22Rv1 (cell line): ENCODE data around the gene LMNTD1.

ENCODE experiments used
- H3K27ac ChIP-seq: fragments of 450-650 bp; 2 replicates; pipeline ENCODE4 v1.5.1; 2017
- ZFX ChIP-seq: fragments of 450-650 bp; IDR thresholded peaks from 2 replicates; pipeline ENCODE4 v1.6.1; 2017; ENCODE audit warnings: antibody characterized with exemption, borderline replicate concordance
- TF ChIP-seq, protein P1 (sequence below): fragments of 450-650 bp; IDR thresholded peaks from 2 replicates; pipeline ENCODE4 v1.5.1; 2017; ENCODE audit warnings: mild to moderate bottlenecking

Gene LMNTD1

GRCh38 chr12:25502118-25502517 is 51.0 kb downstream of the LMNTD1 start:
- no peak overlapping the region for H3K27ac ChIP-seq
- TF ChIP-seq, protein P1, sequence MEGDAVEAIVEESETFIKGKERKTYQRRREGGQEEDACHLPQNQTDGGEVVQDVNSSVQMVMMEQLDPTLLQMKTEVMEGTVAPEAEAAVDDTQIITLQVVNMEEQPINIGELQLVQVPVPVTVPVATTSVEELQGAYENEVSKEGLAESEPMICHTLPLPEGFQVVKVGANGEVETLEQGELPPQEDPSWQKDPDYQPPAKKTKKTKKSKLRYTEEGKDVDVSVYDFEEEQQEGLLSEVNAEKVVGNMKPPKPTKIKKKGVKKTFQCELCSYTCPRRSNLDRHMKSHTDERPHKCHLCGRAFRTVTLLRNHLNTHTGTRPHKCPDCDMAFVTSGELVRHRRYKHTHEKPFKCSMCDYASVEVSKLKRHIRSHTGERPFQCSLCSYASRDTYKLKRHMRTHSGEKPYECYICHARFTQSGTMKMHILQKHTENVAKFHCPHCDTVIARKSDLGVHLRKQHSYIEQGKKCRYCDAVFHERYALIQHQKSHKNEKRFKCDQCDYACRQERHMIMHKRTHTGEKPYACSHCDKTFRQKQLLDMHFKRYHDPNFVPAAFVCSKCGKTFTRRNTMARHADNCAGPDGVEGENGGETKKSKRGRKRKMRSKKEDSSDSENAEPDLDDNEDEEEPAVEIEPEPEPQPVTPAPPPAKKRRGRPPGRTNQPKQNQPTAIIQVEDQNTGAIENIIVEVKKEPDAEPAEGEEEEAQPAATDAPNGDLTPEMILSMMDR: no peak
- TF ChIP-seq ZFX: no peak

DNA sequence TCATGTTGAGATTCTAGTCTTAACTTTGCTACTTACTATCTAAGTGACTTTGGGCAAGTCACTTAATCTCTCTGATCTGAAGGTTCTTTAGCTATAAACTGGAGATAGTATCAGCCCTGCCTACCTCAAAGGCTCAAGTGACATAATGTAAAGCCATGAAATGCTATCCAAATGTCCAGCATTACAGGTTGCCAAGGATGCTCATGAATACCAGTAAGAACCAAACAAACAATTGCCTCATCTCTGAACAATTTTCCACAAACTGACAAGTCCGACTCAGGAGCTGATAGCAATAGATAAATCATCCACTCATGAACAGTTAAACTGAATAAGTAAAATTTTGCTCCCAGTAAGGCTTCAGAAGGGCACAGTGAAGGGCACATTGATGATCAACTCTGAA is 51.5 kb downstream of the LMNTD1 start:
- no peak for TF ChIP-seq ZFX
- TF ChIP-seq, protein P1: no peak
- H3K27ac ChIP-seq: no peak overlapping the region

DNA sequence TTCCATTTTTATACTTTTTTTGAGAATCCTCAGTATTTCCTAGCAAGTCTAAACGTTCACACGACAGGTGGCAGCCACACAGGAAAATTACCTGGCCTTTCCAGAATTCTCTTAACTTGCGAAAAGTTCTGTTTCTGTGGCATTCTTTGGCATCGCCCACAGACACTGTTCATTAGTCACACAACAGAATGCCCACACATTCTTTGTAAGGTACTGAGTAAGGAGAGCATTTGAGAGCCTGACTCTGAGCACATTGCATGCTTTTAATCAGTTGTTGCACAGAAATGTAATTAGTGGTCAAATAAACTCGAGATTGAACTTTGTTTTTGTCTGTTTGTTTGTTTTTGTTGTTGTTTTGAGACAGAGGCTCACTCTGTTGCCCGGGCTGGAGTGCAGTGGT is 52.4 kb downstream of the LMNTD1 start:
- H3K27ac ChIP-seq: no peak overlapping the region
- TF ChIP-seq ZFX: no peak
- TF ChIP-seq, protein P1: no peak

DNA sequence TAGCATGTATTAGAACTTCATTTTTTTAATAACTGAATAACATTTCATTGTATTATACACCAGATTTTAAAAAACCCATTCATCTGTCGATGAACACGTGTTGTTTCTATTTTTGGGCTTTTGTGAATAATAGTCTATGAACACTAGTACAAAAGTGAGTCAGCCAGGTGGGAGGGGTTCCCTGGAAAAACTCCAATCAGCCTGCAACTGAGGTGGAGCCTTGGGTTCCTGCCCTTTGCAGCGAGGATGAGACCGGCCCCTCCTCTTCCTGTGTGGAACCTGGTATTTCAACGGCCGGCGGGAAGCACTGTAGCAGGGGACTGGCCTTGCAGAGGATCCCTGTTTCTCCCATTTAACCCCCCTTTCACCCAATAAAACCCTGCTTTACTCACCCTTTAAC is 56.1 kb downstream of the LMNTD1 start:
- H3K27ac ChIP-seq: no peak overlapping the region
- TF ChIP-seq ZFX: no peak
- TF ChIP-seq, protein P1: no peak

- H3K27ac ChIP-seq: no peak overlapping the region
- TF ChIP-seq ZFX: no peak
- TF ChIP-seq, protein P1: no peak
Measured at GRCh38 chr12:25496098-25496587, 56.9 kb downstream of the LMNTD1 start.

DNA sequence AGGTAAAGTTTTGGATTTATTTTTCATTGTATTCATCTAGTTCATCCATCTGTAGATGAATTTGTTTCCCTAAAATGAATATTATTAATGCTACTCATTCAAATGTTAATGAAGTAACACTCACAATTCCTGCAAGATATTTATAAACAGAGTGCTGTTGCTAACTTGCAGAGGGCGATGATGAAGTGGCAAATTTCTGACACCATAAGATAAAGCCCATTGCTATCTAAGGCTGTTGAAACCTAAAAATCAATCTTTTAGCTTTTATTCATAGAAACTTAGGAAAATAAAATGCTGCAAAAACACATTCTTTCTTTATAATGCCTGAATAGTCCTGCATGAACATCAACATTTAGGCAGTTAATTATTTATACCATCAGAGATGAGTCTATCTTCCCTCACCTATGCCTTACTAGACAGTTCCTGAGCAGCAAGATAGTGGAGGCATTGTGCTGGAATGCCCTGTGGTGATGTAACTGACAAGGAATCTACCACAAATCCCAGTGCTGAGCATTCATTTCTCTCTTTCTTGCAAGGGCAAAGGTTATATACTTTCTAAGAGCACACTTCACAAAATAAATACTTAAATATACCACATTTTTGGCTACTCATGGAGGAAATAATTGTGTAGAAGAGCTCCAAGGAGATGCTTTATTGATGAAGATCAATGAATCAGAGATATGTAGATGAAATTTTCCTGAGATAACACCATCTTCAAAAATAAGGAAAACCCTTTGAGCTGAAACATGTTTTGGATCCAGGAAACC is 57.6 kb downstream of the LMNTD1 start:
- no peak overlapping the region for H3K27ac ChIP-seq
- TF ChIP-seq ZFX: no peak
- TF ChIP-seq, protein P1: no peak

DNA sequence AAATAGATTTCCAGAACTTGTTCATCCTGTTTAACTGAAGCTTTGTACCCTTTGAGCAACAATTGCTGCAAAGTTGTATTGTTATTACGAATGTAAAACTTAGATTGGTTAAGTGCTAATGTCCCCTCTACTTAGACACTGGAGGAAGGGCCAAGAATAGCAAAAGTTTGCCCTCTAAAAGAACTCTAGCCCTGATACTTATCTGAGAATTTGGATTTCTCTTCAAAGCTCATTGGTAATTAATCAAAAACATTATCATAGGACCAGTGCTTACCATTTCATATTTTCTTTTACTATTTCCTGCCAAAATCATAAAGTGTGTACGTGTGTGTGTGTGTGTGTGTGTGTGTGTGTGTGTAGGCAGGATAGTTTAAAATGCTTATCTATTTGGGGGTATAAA is 58.2 kb downstream of the LMNTD1 start:
- H3K27ac ChIP-seq: no peak overlapping the region
- TF ChIP-seq, protein P1: no peak
- TF ChIP-seq ZFX: no peak
